ENCODE results near the gene HDAC4. TPM values are rescaled to one million over a fixed set of nuclear protein-coding genes. Genes with fewer than 3 reads are reported as not detected.

The HDAC4 gene
- polyA plus RNA-seq, 1 experiment, result 4.4 TPM

GRCh38 chr2:239302808-239303557 is 97.8 kb downstream of the HDAC4 start:
- CTCF ChIA-PET, result no interaction called here
- POLR2A ChIA-PET, result no interaction called here
- DNase-seq (ENCODE audit: low read depth), result no peak
- TF ChIP-seq, protein P1, sequence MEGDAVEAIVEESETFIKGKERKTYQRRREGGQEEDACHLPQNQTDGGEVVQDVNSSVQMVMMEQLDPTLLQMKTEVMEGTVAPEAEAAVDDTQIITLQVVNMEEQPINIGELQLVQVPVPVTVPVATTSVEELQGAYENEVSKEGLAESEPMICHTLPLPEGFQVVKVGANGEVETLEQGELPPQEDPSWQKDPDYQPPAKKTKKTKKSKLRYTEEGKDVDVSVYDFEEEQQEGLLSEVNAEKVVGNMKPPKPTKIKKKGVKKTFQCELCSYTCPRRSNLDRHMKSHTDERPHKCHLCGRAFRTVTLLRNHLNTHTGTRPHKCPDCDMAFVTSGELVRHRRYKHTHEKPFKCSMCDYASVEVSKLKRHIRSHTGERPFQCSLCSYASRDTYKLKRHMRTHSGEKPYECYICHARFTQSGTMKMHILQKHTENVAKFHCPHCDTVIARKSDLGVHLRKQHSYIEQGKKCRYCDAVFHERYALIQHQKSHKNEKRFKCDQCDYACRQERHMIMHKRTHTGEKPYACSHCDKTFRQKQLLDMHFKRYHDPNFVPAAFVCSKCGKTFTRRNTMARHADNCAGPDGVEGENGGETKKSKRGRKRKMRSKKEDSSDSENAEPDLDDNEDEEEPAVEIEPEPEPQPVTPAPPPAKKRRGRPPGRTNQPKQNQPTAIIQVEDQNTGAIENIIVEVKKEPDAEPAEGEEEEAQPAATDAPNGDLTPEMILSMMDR (IDR thresholded peaks at IDR 0.05; ENCODE audit: insufficient read depth, low read depth, low read length), result no peak
- Histone ChIP-seq H3K36me3 (ENCODE audit: control insufficient read depth, insufficient read depth, low read length) (peaks cover 3% of the 10 kb centered on the region; the same call in 1 of the 2 replicates), H3K27me3 (ENCODE audit: control insufficient read depth, insufficient read depth, low read length) (no peaks in the 10 kb centered on the region), H3K4me3 (ENCODE audit: low read depth, low read length) (no peak overlapping the region)

DNA sequence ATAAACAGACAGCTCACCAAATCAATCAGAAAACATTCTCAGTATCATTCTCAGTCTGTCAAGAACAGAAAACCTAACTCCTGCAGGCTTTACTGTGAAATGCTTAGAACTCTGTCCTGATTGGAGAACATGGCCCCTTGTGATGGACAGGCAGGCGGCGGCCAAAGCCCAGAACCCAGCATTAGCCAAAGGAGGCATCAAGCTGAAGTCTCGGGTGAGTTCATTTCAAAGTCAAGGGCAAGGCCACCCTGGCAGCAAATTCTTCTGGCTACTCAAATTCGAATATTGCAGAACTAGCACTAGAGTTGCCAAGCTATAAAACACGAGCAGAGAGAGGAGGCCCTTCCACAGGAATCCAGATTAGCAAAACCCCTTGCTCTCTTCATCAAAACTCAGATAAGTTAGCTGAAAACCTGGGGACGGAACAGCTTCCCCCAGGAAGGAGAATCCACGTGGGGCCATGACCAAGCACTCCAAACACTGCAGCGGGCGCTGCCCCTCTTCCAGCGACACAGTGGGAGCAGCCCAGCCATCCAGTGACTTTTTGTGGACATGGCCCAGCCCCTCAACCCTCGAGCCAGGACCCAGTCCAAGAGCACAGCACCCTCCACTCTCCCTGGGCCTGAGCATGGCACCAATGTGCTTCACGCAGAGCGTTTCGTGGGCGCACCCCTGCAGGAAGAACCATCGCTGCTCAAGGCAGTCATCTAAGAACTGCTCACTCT is 98.6 kb downstream of the HDAC4 start:
- DNase-seq (ENCODE audit: low read depth), result no peak
- ChIA-PET POLR2A (no interaction called here), CTCF (no interaction called here)
- Histone ChIP-seq H3K27me3 (ENCODE audit: control insufficient read depth, insufficient read depth, low read length) (no peaks in the 10 kb centered on the region), H3K36me3 (ENCODE audit: control insufficient read depth, insufficient read depth, low read length) (peaks cover 3% of the 10 kb centered on the region; the same call in 1 of the 2 replicates), H3K4me3 (ENCODE audit: low read depth, low read length) (no peak overlapping the region)
- TF ChIP-seq, protein P1 (IDR thresholded peaks at IDR 0.05; ENCODE audit: insufficient read depth, low read depth, low read length), result no peak

- TF ChIP-seq, protein P1 (IDR thresholded peaks at IDR 0.05; ENCODE audit: insufficient read depth, low read depth, low read length), result no peak
- ChIA-PET CTCF (no interaction called here), POLR2A (no interaction called here)
- DNase-seq (ENCODE audit: low read depth), result no peak
- Histone ChIP-seq H3K4me3 (ENCODE audit: low read depth, low read length) (no peak overlapping the region), H3K36me3 (ENCODE audit: control insufficient read depth, insufficient read depth, low read length) (peaks cover 3% of the 10 kb centered on the region; the same call in 1 of the 2 replicates), H3K27me3 (ENCODE audit: control insufficient read depth, insufficient read depth, low read length) (no peaks in the 10 kb centered on the region)
Measured at GRCh38 chr2:239300871-239301735, 99.7 kb downstream of the HDAC4 start.

- POLR2A ChIA-PET, result no interaction called here
Measured at GRCh38 chr2:239300242-239300641, 100.6 kb downstream of the HDAC4 start.

More at GRCh38 chr2:239300242-239300641, 100.6 kb downstream of the HDAC4 start:
- CTCF ChIA-PET, result no interaction called here
- DNase-seq (ENCODE audit: low read depth), result no peak
- Histone ChIP-seq H3K4me3 (ENCODE audit: low read depth, low read length) (no peak overlapping the region), H3K36me3 (ENCODE audit: control insufficient read depth, insufficient read depth, low read length) (peaks cover 3% of the 10 kb centered on the region; the same call in 1 of the 2 replicates), H3K27me3 (ENCODE audit: control insufficient read depth, insufficient read depth, low read length) (no peaks in the 10 kb centered on the region)
- TF ChIP-seq, protein P1 (IDR thresholded peaks at IDR 0.05; ENCODE audit: insufficient read depth, low read depth, low read length), result no peak
